ENCODE results near the gene FOXO6. TPM values are rescaled to one million over a fixed set of nuclear protein-coding genes. Genes with fewer than 3 reads are reported as not detected.

FOXO6 gene
- total RNA-seq (2014; rRNA removed; shearing (Covaris generic)) = 0.35 and 0.45 TPM in 2 replicates

GRCh38 chr1:41360786-41361494, at the start of gene FOXO6:
FOXO6 (plus strand) TSS chr1:41361434.
- DNase-seq (ENCODE audit: low spot score) = peak; percentile 96

GRCh38 chr1:41312991-41313645, 48.1 kb upstream of the FOXO6 start:
- DNase-seq (ENCODE audit: low spot score) = no peak

- DNase-seq (ENCODE audit: low spot score) = no peak
These were observed 47.5 kb upstream of the FOXO6 start for GRCh38 chr1:41313661-41314131.

- DNase-seq (ENCODE audit: low spot score) = no peak
These were observed 46.7 kb upstream of the FOXO6 start for GRCh38 chr1:41314376-41315145.

GRCh38 chr1:41315146-41315822, 46.0 kb upstream of the FOXO6 start:
- DNase-seq (ENCODE audit: low spot score) = no peak

GRCh38 chr1:41315871-41316270, 45.4 kb upstream of the FOXO6 start:
- no peak for DNase-seq (ENCODE audit: low spot score)

GRCh38 chr1:41317361-41317760, 43.9 kb upstream of the FOXO6 start:
- no peak for DNase-seq (ENCODE audit: low spot score)

GRCh38 chr1:41318135-41318534, 43.1 kb upstream of the FOXO6 start:
- DNase-seq (ENCODE audit: low spot score) = no peak

- DNase-seq (ENCODE audit: low spot score) = no peak
These were observed 42.0 kb upstream of the FOXO6 start for GRCh38 chr1:41319106-41319755.

GRCh38 chr1:41319807-41320711, 41.2 kb upstream of the FOXO6 start:
- no peak for DNase-seq (ENCODE audit: low spot score)

GRCh38 chr1:41320895-41321676, 40.1 kb upstream of the FOXO6 start:
- DNase-seq (ENCODE audit: low spot score) = no peak

GRCh38 chr1:41322101-41322661, 39.1 kb upstream of the FOXO6 start:
- DNase-seq (ENCODE audit: low spot score) = no peak

GRCh38 chr1:41322835-41323234, 38.4 kb upstream of the FOXO6 start:
- DNase-seq (ENCODE audit: low spot score) = peak; percentile 71

- DNase-seq (ENCODE audit: low spot score) = no peak
These were observed 38.0 kb upstream of the FOXO6 start for GRCh38 chr1:41323243-41323642.

GRCh38 chr1:41325801-41326200, 35.4 kb upstream of the FOXO6 start:
- DNase-seq (ENCODE audit: low spot score) = no peak

GRCh38 chr1:41327383-41327999, 33.7 kb upstream of the FOXO6 start:
- DNase-seq (ENCODE audit: low spot score) = no peak

- DNase-seq (ENCODE audit: low spot score) = no peak
These were observed 33.1 kb upstream of the FOXO6 start for GRCh38 chr1:41328001-41328615.
